GM21360 (cell line): Measurements from ENCODE around the gene OXTR.

Source experiments
- ATAC-seq: cut with Tn5 transposase; IDR thresholded peaks from one replicate; pipeline ENCODE4 v1.9.1; 2021; ENCODE audit warnings: mild to moderate bottlenecking, moderate library complexity; ENCODE audit not compliant: unreplicated experiment

The OXTR gene

GRCh38 chr3:8769088-8769822 is at the start of gene OXTR:
Gene OXTR, minus strand, starts transcription at chr3:8769613. Its CDS starts 1,426 bp downstream, at chr3:8768187.
- ATAC-seq: peak; percentile 89

- no peak for ATAC-seq
Observed at GRCh38 chr3:8817486-8817885, 48.1 kb upstream of the OXTR start.

- ATAC-seq: no peak
Observed at GRCh38 chr3:8816106-8816505, 46.7 kb upstream of the OXTR start.

GRCh38 chr3:8813411-8813810 is 44.0 kb upstream of the OXTR start:
- ATAC-seq: no peak

GRCh38 chr3:8810561-8810960 is 41.1 kb upstream of the OXTR start:
- no peak for ATAC-seq

- no peak for ATAC-seq
Observed at GRCh38 chr3:8805774-8806173, 36.4 kb upstream of the OXTR start.

- ATAC-seq: no peak
Observed at GRCh38 chr3:8802256-8802655, 32.8 kb upstream of the OXTR start.

- ATAC-seq: no peak
Observed at GRCh38 chr3:8800016-8800415, 30.6 kb upstream of the OXTR start.

GRCh38 chr3:8794247-8794646 is 24.8 kb upstream of the OXTR start:
- ATAC-seq: no peak

GRCh38 chr3:8793242-8793641 is 23.8 kb upstream of the OXTR start:
- no peak for ATAC-seq

- no peak for ATAC-seq
Observed at GRCh38 chr3:8790529-8790928, 21.1 kb upstream of the OXTR start.

GRCh38 chr3:8784676-8785435 is 15.4 kb upstream of the OXTR start:
- no peak for ATAC-seq

GRCh38 chr3:8780279-8780678 is 10.9 kb upstream of the OXTR start:
- no peak for ATAC-seq

GRCh38 chr3:8778475-8778874 is 9.1 kb upstream of the OXTR start:
- no peak for ATAC-seq

- no peak for ATAC-seq
Observed at GRCh38 chr3:8777978-8778267, 8.5 kb upstream of the OXTR start.

- ATAC-seq: peak; percentile 53
Observed at GRCh38 chr3:8777201-8777977, 8.0 kb upstream of the OXTR start.

- ATAC-seq: no peak
Observed at GRCh38 chr3:8776406-8776805, 7.0 kb upstream of the OXTR start.

- no peak for ATAC-seq
Observed at GRCh38 chr3:8775602-8776001, 6.2 kb upstream of the OXTR start.

GRCh38 chr3:8775181-8775580 is 5.8 kb upstream of the OXTR start:
- ATAC-seq: no peak

- ATAC-seq: no peak
Observed at GRCh38 chr3:8773941-8774542, 4.6 kb upstream of the OXTR start.

- ATAC-seq: peak; percentile 18
Observed at GRCh38 chr3:8768364-8769087, 887 bp downstream of the OXTR start.
